GM19397 (cell line): ENCODE data around the gene CREB5.

Experiments
- ATAC-seq: cut with Tn5 transposase; IDR thresholded peaks from one replicate; pipeline ENCODE4 v1.9.1; 2021; ENCODE audit warnings: mild to moderate bottlenecking, moderate library complexity; ENCODE audit not compliant: unreplicated experiment

The CREB5 gene

DNA sequence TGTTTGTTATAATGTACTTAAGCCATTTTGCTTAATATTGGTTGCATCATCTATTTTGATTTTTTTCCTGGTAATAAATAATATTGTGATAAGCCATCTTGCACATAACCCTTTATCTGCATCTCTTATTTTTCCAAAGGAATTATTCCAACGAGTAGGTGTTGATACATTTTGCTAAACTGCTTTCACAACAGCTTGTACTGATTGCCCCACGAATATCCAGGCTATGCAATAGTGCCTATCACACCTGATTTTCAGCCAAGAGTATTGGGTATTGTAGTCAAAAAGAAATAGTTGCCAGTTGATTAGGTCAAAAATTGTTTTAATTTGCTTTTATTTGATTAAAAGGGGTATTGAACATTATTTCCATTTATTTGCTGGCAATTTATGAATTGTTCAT lies 20.7 kb downstream of the CREB5 start:
- no peak for ATAC-seq

GRCh38 chr7:28433699-28434219 lies 21.4 kb downstream of the CREB5 start:
- no peak for ATAC-seq

DNA sequence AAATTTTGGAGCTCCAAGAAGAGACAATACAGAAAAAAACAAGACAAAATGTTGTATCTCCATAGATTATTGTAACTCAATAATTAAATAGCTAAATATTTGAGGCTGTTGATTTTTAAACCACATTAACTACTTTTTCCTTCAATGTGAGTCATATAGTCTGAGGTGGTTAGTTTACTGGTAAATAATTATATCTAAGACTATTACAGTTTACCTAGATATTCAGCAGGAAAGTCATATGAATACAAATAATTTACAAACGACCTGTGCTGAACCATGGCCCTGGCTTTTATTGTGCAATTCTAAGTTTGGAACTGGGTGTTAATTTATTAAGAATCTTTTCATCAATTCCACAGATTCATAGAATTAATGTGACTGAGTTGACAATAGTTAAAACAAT lies 22.2 kb downstream of the CREB5 start:
- no peak for ATAC-seq

- ATAC-seq = no peak
Measured at GRCh38 chr7:28435152-28435551, 22.8 kb downstream of the CREB5 start.

DNA sequence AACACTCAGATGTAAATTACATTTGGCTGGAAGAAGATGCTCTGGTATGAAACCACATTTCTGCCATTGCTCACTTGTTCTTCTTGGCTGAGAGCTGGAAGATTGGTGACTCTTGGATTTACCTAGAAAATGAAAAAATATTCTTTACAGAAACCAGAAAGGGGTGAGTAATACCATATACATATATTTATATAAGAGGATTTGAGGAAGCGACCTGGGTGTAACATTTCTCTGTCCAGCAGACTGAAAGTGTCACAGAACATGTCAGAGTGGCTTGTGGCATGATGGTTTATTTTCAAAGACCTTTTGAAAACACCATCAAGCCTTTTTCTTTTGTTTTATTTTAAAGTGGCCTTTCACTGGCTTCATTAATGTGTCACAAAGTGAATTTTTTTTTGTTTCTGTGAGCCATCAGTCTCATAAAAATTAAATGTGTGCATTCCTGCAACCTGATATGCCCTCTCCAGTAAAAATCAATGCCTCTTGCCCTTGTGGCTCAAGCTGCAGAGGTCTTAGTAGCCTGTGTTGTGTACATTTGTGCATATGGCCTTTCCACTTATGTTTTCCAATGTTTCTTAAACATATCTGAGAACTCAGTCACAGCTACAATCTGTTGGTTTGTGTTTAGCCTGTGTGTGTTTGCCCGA lies 23.5 kb downstream of the CREB5 start:
- ATAC-seq = no peak

- no peak for ATAC-seq
Measured at GRCh38 chr7:28440055-28440601, 27.8 kb downstream of the CREB5 start.

GRCh38 chr7:28442540-28443420 lies 30.5 kb downstream of the CREB5 start:
- no peak for ATAC-seq

DNA sequence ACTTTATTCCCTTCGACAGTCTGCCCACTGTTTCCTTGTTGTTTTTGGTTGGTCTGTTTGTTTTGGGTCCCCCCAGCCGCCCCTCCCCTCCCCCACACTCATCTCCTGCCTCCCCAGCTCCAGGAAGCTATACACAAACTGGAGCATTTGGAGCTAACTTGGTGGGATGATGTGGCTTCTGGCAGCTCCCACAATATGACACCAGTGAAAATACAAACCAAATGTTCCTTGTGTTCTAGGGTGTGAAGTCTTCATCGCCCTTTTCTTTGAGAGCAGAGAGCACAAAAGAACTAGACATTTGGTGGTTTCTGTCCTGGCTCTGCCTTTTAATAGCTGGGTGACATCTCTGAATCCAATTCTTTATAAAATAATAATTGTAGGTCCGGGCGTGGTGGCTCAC lies 33.8 kb downstream of the CREB5 start:
- ATAC-seq = no peak

GRCh38 chr7:28447071-28447470 lies 34.8 kb downstream of the CREB5 start:
- ATAC-seq = no peak

DNA sequence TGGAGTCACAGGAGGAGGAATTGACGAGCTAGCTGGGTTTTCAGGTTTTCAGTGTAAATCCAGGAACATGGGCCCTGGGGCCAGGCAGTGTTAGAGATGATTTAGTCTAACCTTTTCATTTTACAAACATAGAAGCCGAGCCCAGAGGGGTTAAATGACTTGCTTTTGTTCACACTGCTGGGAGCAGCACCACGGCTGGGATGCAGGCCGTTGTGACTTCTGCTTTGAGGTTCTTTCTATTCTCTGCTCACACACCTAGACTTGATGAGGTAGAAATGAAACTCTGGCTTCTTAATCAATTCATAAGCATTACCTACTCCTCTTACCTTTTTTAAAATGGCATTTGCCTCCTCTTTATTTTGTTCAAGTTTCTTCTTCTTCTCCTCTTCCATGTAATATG lies 36.4 kb downstream of the CREB5 start:
- no peak for ATAC-seq

GRCh38 chr7:28452681-28453080 lies 40.4 kb downstream of the CREB5 start:
- no peak for ATAC-seq

DNA sequence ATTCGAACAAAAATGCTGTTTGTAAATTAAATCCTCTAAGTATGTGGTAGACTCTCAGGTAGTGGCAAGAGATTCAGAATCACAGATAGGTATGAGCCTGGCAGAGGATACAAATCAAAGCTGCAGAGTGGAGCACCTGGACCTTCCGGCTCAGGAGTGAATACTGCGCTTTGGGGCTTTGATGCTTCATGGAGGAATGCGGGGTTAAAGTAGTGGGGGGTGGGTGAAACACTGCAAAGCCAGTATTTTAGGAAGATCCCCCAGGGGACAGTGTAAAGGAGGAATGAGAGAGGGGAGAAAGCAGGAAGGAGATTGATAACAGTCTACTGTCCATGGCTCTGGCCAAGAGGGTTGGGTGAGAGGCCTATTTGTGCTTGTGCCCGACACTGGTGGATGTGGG lies 43.2 kb downstream of the CREB5 start:
- no peak for ATAC-seq

DNA sequence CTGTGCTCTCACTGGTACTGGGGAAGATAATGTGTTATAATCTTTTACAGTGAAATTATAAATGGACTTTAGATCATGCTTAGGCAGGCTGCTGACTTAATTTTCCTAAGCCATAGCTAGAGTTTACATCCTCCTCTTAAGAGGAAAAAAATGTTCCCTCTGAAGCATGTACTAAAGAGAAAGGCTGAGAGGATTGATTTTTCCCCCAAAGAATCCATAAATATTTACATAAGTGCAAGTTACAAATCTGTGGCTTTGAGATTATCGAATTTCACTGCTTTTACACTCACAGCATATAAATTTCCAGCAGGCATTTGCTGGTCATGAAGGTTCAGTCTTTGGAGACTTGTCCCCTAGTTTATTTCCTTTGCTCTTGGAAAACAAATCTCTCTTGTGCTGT lies 43.7 kb downstream of the CREB5 start:
- no peak for ATAC-seq

- ATAC-seq = no peak
Measured at GRCh38 chr7:28458732-28459131, 46.4 kb downstream of the CREB5 start.

GRCh38 chr7:28459306-28459705 lies 47.0 kb downstream of the CREB5 start:
- ATAC-seq = no peak

DNA sequence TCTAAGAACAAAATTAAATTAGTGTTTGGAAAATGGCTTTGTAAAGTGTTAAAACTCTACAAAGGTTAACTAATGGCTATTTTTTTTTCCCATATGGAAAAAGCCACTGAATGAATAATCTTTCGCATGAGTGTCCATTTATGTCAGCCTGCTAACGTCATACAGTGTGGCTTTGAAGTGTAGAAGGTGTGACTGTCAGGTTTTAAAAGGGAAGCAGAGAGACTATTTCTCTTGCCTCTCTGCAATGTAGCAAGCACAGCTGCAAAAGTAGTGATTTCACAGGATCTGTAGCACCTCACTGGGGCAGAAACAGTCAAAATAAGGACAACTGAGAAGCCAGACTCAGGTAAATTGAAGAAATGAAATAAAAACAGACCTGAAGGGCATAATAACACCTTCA lies 53.4 kb downstream of the CREB5 start:
- no peak for ATAC-seq

- no peak for ATAC-seq
Measured at GRCh38 chr7:28466341-28466740, 54.0 kb downstream of the CREB5 start.

DNA sequence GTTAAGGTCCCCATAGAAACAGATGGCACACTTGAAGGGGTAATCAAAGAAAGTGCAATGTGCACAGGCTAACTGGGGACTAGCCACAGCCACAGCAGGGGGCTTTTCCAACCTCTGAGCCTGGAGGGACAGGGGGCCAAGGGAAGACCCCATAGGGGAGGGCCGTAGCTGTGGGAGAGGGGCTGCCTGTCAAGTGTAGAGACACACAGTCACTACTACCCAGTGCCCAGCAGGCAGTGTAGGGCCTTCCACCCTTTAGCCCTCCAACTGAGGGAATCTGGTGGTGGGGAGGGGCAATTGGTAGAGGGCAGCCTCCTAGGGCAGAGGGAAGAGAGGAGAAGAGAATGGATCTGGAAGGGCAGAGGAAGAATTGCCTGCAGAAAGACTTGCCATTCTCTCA lies 54.6 kb downstream of the CREB5 start:
- ATAC-seq = no peak

GRCh38 chr7:28469562-28469961 lies 57.2 kb downstream of the CREB5 start:
- ATAC-seq = no peak

DNA sequence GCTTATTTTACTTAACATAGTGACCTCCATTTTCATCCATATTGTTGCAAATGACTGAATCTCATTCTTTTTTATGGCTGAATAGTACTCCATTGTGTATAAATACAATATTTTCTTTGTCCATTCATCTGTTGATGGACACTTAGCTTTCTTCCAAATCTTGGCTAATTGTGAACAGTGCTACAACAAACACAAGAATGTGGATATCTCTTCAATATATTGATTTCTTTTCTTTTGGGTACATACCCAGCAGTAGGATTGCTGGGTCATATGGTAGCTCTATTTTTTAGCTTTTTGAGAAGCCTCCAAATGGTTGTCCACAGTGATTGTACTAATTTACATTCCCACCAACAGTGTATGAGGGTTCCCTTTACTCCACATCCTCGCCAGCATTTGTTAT lies 58.0 kb downstream of the CREB5 start:
- ATAC-seq = no peak

- ATAC-seq = no peak
Measured at GRCh38 chr7:28472332-28472731, 60.0 kb downstream of the CREB5 start.
